HG03457 (cell line): ENCODE measurements around the gene PAQR4.

Experiments used
- ATAC-seq: cut with Tn5 transposase; IDR thresholded peaks from one replicate; pipeline ENCODE4 v1.9.1; 2021; ENCODE audit warnings: moderate number of reproducible peaks; ENCODE audit not compliant: unreplicated experiment

Gene PAQR4

GRCh38 chr16:3003582-3004270, 34.6 kb downstream of the PAQR4 start:
- ATAC-seq = peak; percentile 83

- ATAC-seq = no peak
Observed at GRCh38 chr16:3004319-3004718, 35.2 kb downstream of the PAQR4 start.

GRCh38 chr16:3004781-3005284, 35.7 kb downstream of the PAQR4 start:
- no peak for ATAC-seq

GRCh38 chr16:3007059-3007956, 38.2 kb downstream of the PAQR4 start:
- no peak for ATAC-seq

GRCh38 chr16:3007957-3008689, 39.0 kb downstream of the PAQR4 start:
- no peak for ATAC-seq

GRCh38 chr16:3008690-3009037, 39.5 kb downstream of the PAQR4 start:
- ATAC-seq = no peak

GRCh38 chr16:3009568-3010390, 40.6 kb downstream of the PAQR4 start:
- no peak for ATAC-seq

GRCh38 chr16:3010510-3010909, 41.4 kb downstream of the PAQR4 start:
- no peak for ATAC-seq

- no peak for ATAC-seq
Observed at GRCh38 chr16:3012246-3012645, 43.1 kb downstream of the PAQR4 start.

GRCh38 chr16:3012828-3013420, 43.8 kb downstream of the PAQR4 start, which contains the start of gene CLDN9:
CLDN9 (plus strand) TSS chr16:3012923; CDS start chr16:3013363, 440 bp downstream.
- no peak for ATAC-seq

- no peak for ATAC-seq
Observed at GRCh38 chr16:3013491-3013951, 44.4 kb downstream of the PAQR4 start.

GRCh38 chr16:3013998-3014690, 45.0 kb downstream of the PAQR4 start:
- ATAC-seq = no peak

GRCh38 chr16:3014971-3015370, 45.8 kb downstream of the PAQR4 start:
- ATAC-seq = no peak

GRCh38 chr16:3015865-3016521, 46.8 kb downstream of the PAQR4 start:
- ATAC-seq = no peak

GRCh38 chr16:3017344-3017743, 48.2 kb downstream of the PAQR4 start:
- no peak for ATAC-seq

- no peak for ATAC-seq
Observed at GRCh38 chr16:3017794-3018506, 48.8 kb downstream of the PAQR4 start, which contains the start of gene CLDN6. CLDN6 (minus strand) TSS chr16:3018183; CDS start chr16:3016021, 2,162 bp downstream.

- ATAC-seq = no peak
Observed at GRCh38 chr16:3019594-3020246, 50.6 kb downstream of the PAQR4 start.

GRCh38 chr16:3020247-3020603, 51.1 kb downstream of the PAQR4 start, which contains the start of gene TNFRSF12A:
TNFRSF12A (plus strand) TSS chr16:3020368; CDS start chr16:3020398, 30 bp downstream.
- no peak for ATAC-seq
